ENCODE data around the gene SPI1. TPM values are rescaled to one million over a fixed set of nuclear protein-coding genes. Genes with fewer than 3 reads are reported as not detected.
A peak's percentile ranks its signal among the peaks of the same experiment; 100 is the strongest.

Gene SPI1
- total RNA-seq, 3 donors from 2014 or later, result 4.9 to 21.0 (median 20.6) TPM

DNA sequence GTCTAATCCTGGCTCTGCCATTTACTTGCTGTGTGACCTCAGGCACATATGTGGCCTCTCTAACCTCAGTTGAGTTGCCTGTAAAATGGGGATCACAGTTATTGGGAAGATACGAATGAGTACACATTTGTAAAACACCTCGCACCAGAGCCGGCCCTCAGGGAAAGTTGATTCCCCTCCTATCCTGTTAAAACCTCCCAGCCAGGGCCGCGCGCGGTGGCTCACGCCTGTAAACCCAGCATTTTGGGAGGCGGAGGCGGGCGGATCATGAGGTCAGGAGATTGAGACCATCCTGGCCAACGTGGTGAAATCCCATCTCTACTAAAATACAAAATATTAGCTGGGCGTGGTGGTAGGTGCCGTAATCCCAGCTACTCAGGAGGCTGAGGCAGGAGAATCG, 18.0 kb downstream of the SPI1 start:
- no peak overlapping the region for H3K4me3 ChIP-seq
- no peaks in the 10 kb centered on the region for H3K9me3 ChIP-seq
- intact Hi-C loops (cut with DNase I, micrococcal nuclease), result no loop called here
- ATAC-seq (no peak), DNase-seq (no peak)
- TF ChIP-seq, protein P1, sequence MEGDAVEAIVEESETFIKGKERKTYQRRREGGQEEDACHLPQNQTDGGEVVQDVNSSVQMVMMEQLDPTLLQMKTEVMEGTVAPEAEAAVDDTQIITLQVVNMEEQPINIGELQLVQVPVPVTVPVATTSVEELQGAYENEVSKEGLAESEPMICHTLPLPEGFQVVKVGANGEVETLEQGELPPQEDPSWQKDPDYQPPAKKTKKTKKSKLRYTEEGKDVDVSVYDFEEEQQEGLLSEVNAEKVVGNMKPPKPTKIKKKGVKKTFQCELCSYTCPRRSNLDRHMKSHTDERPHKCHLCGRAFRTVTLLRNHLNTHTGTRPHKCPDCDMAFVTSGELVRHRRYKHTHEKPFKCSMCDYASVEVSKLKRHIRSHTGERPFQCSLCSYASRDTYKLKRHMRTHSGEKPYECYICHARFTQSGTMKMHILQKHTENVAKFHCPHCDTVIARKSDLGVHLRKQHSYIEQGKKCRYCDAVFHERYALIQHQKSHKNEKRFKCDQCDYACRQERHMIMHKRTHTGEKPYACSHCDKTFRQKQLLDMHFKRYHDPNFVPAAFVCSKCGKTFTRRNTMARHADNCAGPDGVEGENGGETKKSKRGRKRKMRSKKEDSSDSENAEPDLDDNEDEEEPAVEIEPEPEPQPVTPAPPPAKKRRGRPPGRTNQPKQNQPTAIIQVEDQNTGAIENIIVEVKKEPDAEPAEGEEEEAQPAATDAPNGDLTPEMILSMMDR (IDR thresholded peaks at IDR 0.05), result no peak
- no peaks in the 10 kb centered on the region for H3K36me3 ChIP-seq (ENCODE audit: low read depth)
- H3K4me1 ChIP-seq (ENCODE audit: low read depth), result no peaks in the 10 kb centered on the region

DNA sequence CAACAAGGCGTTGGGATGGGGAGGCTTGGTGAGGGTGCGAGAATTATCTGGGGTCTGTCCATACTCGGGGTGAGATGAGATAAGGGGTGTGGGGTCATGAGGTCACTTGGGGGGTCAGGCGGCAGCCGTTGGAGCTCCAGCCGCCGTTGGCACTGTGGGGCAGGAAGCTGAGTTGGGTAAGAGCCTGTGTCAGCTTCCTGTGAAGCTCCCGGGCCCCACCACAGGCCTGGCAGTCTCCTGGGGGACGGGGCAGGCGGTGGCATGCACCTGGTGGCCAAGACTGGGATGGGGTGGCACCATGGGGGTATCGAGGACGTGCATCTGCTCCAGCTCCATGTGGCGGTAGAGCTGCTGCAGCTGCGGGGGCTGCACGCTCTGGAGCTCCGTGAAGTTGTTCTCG, 18.8 kb downstream of the SPI1 start:
- DNase-seq, result peak in 1 of 3 donors; percentile 60
- ATAC-seq, result no peak
- TF ChIP-seq, protein P1 (IDR thresholded peaks at IDR 0.05), result no peak
- no peak overlapping the region for H3K4me3 ChIP-seq
- no peaks in the 10 kb centered on the region for H3K9me3 ChIP-seq
- H3K4me1 ChIP-seq (ENCODE audit: low read depth), result no peaks in the 10 kb centered on the region
- intact Hi-C loops (cut with DNase I, micrococcal nuclease), result loop anchor here in 1 of 2 donors (10.0 kb wide), 1 partner anchor 185 kb away; the partner anchor contains the start of gene ARFGAP2
- no peaks in the 10 kb centered on the region for H3K36me3 ChIP-seq (ENCODE audit: low read depth)

DNA sequence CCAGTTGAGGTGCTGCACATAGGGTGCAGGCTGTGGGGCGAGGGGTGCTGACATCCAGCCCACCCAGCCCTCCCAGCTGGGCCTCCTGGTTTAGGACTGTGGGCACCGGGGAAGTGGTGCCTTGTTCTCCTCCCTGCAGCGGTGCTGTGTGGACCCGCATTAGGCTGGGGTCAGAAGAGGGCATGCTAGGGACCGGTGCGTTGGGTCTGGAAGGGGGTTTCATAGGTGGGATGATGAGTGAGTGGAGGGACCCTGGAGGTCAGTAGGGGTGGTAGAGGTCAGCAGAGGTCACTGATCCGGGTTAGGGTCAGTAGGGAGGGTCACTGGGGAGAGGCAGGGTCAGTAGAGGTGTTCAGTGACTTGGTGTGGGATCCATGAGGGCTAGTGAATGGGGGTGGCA, 19.2 kb downstream of the SPI1 start:
- no peaks in the 10 kb centered on the region for H3K9me3 ChIP-seq
- no peaks in the 10 kb centered on the region for H3K36me3 ChIP-seq (ENCODE audit: low read depth)
- DNase-seq (peak in 1 of 3 donors; percentile 29), ATAC-seq (no peak)
- TF ChIP-seq, protein P1 (IDR thresholded peaks at IDR 0.05), result no peak
- H3K4me1 ChIP-seq (ENCODE audit: low read depth), result no peaks in the 10 kb centered on the region
- no peak overlapping the region for H3K4me3 ChIP-seq
- intact Hi-C loops (cut with DNase I, micrococcal nuclease), result loop anchor here in 1 of 2 donors (10.0 kb wide), 1 partner anchor 184 kb away; the partner anchor contains the start of gene ARFGAP2

DNA sequence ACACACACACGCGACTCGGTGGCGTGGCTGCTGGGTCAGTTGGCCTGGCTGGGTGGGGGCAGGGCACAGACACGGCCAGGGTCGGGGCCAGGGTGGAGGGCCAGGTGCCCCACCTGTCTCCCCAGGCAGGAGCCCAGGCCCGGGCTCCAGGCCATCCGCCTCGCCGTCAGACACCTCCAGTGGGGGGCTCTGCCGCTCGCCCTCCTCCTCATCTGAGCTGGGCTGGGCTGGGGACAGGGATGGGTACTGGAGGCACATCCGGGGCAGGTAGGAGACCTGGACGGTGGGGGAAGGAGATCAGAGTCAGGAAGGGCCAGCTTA, 19.7 kb downstream of the SPI1 start:
- H3K4me1 ChIP-seq (ENCODE audit: low read depth), result no peaks in the 10 kb centered on the region
- intact Hi-C loops (cut with DNase I, micrococcal nuclease), result loop anchor here in 1 of 2 donors (10.0 kb wide), 1 partner anchor 184 kb away; the partner anchor contains the start of gene ARFGAP2
- H3K9me3 ChIP-seq, result no peaks in the 10 kb centered on the region
- ATAC-seq, result no peak
- no peak for DNase-seq
- no peaks in the 10 kb centered on the region for H3K36me3 ChIP-seq (ENCODE audit: low read depth)
- TF ChIP-seq, protein P1 (IDR thresholded peaks at IDR 0.05), result no peak
- H3K4me3 ChIP-seq, result no peak overlapping the region

DNA sequence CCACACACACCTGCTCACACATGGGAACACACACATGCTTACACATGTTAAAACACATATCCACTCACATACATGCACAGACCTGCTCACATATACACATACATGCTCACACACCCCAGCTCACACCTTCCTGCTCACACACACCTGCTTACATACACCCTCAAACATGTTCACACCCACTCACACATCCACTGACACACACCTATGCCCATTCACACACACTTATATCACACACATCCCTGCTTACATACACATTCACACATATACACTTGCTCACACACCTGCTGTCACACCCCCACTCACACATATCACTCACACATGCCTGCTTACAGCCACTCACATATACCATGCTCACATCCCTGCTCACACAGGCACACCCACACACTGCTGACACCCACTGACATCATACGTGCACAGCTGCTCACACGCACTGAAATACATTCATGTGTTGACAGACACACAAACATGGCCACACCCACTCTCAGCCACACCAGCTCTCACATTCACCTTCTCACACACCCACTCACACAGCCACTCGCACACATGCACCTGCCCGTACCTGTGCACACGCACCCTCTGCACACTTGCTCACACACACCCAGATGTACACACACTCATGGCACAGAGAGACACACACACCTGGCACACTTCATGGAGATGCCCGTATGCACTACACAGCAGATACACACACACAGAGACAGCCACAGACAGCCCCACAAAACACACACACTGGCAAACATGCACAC, 20.2 kb downstream of the SPI1 start:
- no peaks in the 10 kb centered on the region for H3K9me3 ChIP-seq
- H3K4me1 ChIP-seq (ENCODE audit: low read depth), result no peaks in the 10 kb centered on the region
- no peak overlapping the region for H3K4me3 ChIP-seq
- no peak for DNase-seq
- no peak for ATAC-seq
- intact Hi-C loops (cut with DNase I, micrococcal nuclease), result loop anchor here in 1 of 2 donors (10.0 kb wide), 1 partner anchor 183 kb away; the partner anchor contains the start of gene ARFGAP2
- H3K36me3 ChIP-seq (ENCODE audit: low read depth), result no peaks in the 10 kb centered on the region
- TF ChIP-seq, protein P1 (IDR thresholded peaks at IDR 0.05), result no peak
